B cell (primary cell): ENCODE measurements around the gene AP1S2. TPM values are rescaled to one million over a fixed set of nuclear protein-coding genes. Genes with fewer than 3 reads are reported as not detected.

Source experiments
- ATAC-seq: fragments of 200-7000 bp; cut with Tn5 transposase; one replicate; pipeline ENCODE4 v1.10.0; 2021; ENCODE audit warnings: low read depth, mild to moderate bottlenecking, moderate number of reproducible peaks, moderate library complexity
- CTCF ChIA-PET: fragments of 350-600 bp; sonication (Branson Sonifier 250); formaldehyde crosslinking; loops from one replicate; lab custom pipeline; 2021; ENCODE audit warnings: antibody characterized with exemption, inconsistent platforms; lab: Charles Lee
- POLR2A ChIA-PET: fragments of 350-600 bp; sonication (Branson Sonifier 250); formaldehyde crosslinking; loops from one replicate; lab custom pipeline; 2021; ENCODE audit warnings: antibody characterized with exemption; lab: Charles Lee
- DNase-seq: peaks from one replicate; pipeline ENCODE4 v3.0.0; 2013
- H2AFZ ChIP-seq: 2 replicates; pipeline ENCODE4 v1.6.1; 2012; ENCODE audit warnings: mild to moderate bottlenecking, low read depth, low read length; ENCODE audit not compliant: insufficient read depth, poor library complexity, severe bottlenecking
- H3K27ac ChIP-seq, 2 donors: 1 replicate in 1 of 2; 2 replicates in 1 of 2; pipeline ENCODE4 v1.5.1; 2012 to 2013; ENCODE audit warnings: low read length in 2 of 2, mild to moderate bottlenecking in 2 of 2, moderate library complexity in 1 of 2
- H3K27me3 ChIP-seq, 4 experiments: fragments of 200-600 bp in 1 of 4; sonication (generic) in 1 of 4; replicated peaks in 1 of 4; 1 replicate in 2 of 4; 2 replicates in 2 of 4; pipeline versions ENCODE4 v1.6.1 to v1.7.0; 2013 to 2016; ENCODE audit warnings: low read length in 3 of 4, mild to moderate bottlenecking in 2 of 4, mixed read lengths in 1 of 4, moderate library complexity in 1 of 4; ENCODE audit not compliant: insufficient read depth in 4 of 4, control insufficient read depth in 3 of 4; ENCODE audit errors: control extremely low read depth in 1 of 4
- H3K36me3 ChIP-seq, 2 experiments: replicated peaks in 1 of 2; 1 replicate in 1 of 2; 2 replicates in 1 of 2; pipeline versions ENCODE4 v1.6.1 to v1.7.1; 2013; ENCODE audit warnings: low read length in 1 of 2; ENCODE audit not compliant: insufficient read depth in 2 of 2, control insufficient read depth in 1 of 2; ENCODE audit errors: control extremely low read depth in 1 of 2, extremely low read depth in 1 of 2
- H3K4me1 ChIP-seq, 2 donors: fragments of 200-600 bp in 1 of 2; sonication (generic) in 1 of 2; 1 replicate in 1 of 2; 2 replicates in 1 of 2; pipeline versions ENCODE4 v1.5.1 to v1.6.1; 2013 to 2017; ENCODE audit warnings: low read length in 2 of 2; ENCODE audit not compliant: control insufficient read depth in 2 of 2, insufficient read depth in 2 of 2
- H3K4me2 ChIP-seq: replicated peaks from 2 replicates; pipeline ENCODE3; 2012; ENCODE audit warnings: mild to moderate bottlenecking, low read depth, low read length; ENCODE audit not compliant: poor library complexity, severe bottlenecking
- H3K4me3 ChIP-seq, 5 experiments: fragments of 200-600 bp in 1 of 5; sonication (generic) in 1 of 5; 1 replicate in 3 of 5; 2 replicates in 2 of 5; pipeline versions ENCODE4 v1.5.1 to v1.7.0; 2011 to 2016; ENCODE audit warnings: low read length in 4 of 5, mild to moderate bottlenecking in 4 of 5, low read depth in 2 of 5, control low read depth in 1 of 5, moderate library complexity in 1 of 5; ENCODE audit not compliant: insufficient read depth in 1 of 5; ENCODE audit errors: control extremely low read depth in 1 of 5, extremely low read depth in 1 of 5
- H3K79me2 ChIP-seq: fragments of 200-600 bp; sonication (generic); one replicate; pipeline ENCODE4 v1.6.0; 2016; ENCODE audit warnings: low read length; ENCODE audit not compliant: control insufficient read depth, insufficient read depth
- H3K9ac ChIP-seq: fragments of 200-600 bp; sonication (generic); 2 replicates; pipeline ENCODE4 v1.6.1; 2017; ENCODE audit warnings: mild to moderate bottlenecking, low read length, moderate library complexity
- H3K9me3 ChIP-seq, 3 donors: one replicate each; pipeline versions ENCODE4 v1.6.1 to v1.7.1; 2013; ENCODE audit warnings: low read length in 2 of 3; ENCODE audit not compliant: control insufficient read depth in 2 of 3, insufficient read depth in 1 of 3; ENCODE audit errors: control extremely low read depth in 1 of 3
- H4K20me1 ChIP-seq: 2 replicates; pipeline ENCODE4 v1.6.0; 2012; ENCODE audit warnings: mild to moderate bottlenecking, low read length; ENCODE audit not compliant: insufficient read depth, control insufficient read depth, poor library complexity, severe bottlenecking
- H3K27ac Mint-ChIP-seq: one replicate; pipeline ENCODE4 v1.8.0; 2021; ENCODE audit warnings: mixed read lengths
- H3K27me3 Mint-ChIP-seq: one replicate; pipeline ENCODE4 v1.8.0; 2021; ENCODE audit warnings: mixed read lengths
- H3K4me1 Mint-ChIP-seq: one replicate; pipeline ENCODE4 v1.8.0; 2021; ENCODE audit warnings: mixed read lengths
- H3K4me3 Mint-ChIP-seq: one replicate; pipeline ENCODE4 v1.8.0; 2021; ENCODE audit warnings: mixed read lengths
- H3K9me3 Mint-ChIP-seq: one replicate; pipeline ENCODE4 v1.8.0; 2022; ENCODE audit warnings: mixed read lengths; ENCODE audit not compliant: insufficient read depth
- CTCF ChIP-seq: fragments of 200-600 bp; IDR thresholded peaks from one replicate; pipeline ENCODE4 v1.8.0; 2022; ENCODE audit warnings: antibody characterized with exemption, mild to moderate bottlenecking
- EZH2 ChIP-seq: IDR thresholded peaks from 2 replicates; pipeline ENCODE4 v1.6.1; 2012; ENCODE audit warnings: borderline replicate concordance, low read depth, mild to moderate bottlenecking, moderate library complexity, low read length; ENCODE audit not compliant: insufficient read depth, poor library complexity, severe bottlenecking
- WGBS: methylation state at CpG from one replicate; pipeline ENCODE4 v1.1.5; 2013; ENCODE audit warnings: missing lambda C conversion rate; ENCODE audit not compliant: insufficient coverage; 5-methylcytosine and 5-hydroxymethylcytosine counted together
- intact Hi-C: fragments of 100-400 bp; cut with micrococcal nuclease; formaldehyde crosslinking; loops from one replicate; pipeline ENCODE4 v1.10.0; 2022
- polyA plus RNA-seq: library from polyadenylated mRNA; depleted of rRNA; stranded (reverse); fragments of >200 nt; gene quantifications from 2 replicates; pipeline ENCODE4 v1.2.3, GENCODE V29; 2012
- total RNA-seq, 2 donors: library from RNA; stranded (reverse); fragments of 120-200 nt in 1 of 2; gene quantifications; 1 replicate in 1 of 2; 2 replicates in 1 of 2; pipeline versions ENCODE4 v1.2.3 to v1.2.4, GENCODE V29; 2013 to 2022

The AP1S2 gene
- total and polyA plus RNA-seq, 2 donors (not counting 1 experiment from before 2014, with no cell fraction given) = 23.9 to 37.8 TPM

GRCh38 chrX:15822922-15823321 is 31.7 kb downstream of the AP1S2 start:
- Mint-ChIP-seq H3K27ac (no peak overlapping the region), H3K4me3 (no peak overlapping the region), H3K27me3 (no peaks in the 10 kb centered on the region), H3K4me1 (no peaks in the 10 kb centered on the region), H3K9me3 (no peaks in the 10 kb centered on the region)
- 94% methylated on average over 5 of the region's 23 CpGs for WGBS
- TF ChIP-seq EZH2 (no peak), CTCF (no peak)
- no peaks in the 10 kb centered on the region for H3K27me3 ChIP-seq
- no peak for DNase-seq
- no peak overlapping the region for H3K4me3 ChIP-seq
- no peak overlapping the region for H3K4me2 ChIP-seq
- no peak overlapping the region for H2AFZ ChIP-seq
- H3K79me2 ChIP-seq = no peaks in the 10 kb centered on the region
- intact Hi-C loops = no loop called here
- peaks cover 1 to 31% of the 10 kb centered on the region in 2 experiments for H3K36me3 ChIP-seq
- H3K9me3 ChIP-seq = no peaks in the 10 kb centered on the region
- H3K4me1 ChIP-seq = no peaks in the 10 kb centered on the region
- H3K9ac ChIP-seq = no peak overlapping the region
- POLR2A ChIA-PET = interaction anchor here (0.6 kb wide), 1 partner anchor 890 kb away, joined by 5 read pairs; the partner anchor contains the start of gene CTPS2
- H4K20me1 ChIP-seq = no peaks in the 10 kb centered on the region
- H3K27ac ChIP-seq = no peak overlapping the region
- ATAC-seq = no peak
- CTCF ChIA-PET = no interaction called here

GRCh38 chrX:15820106-15821073 is 34.2 kb downstream of the AP1S2 start:
- Mint-ChIP-seq H3K27ac (no peak overlapping the region), H3K4me1 (no peaks in the 10 kb centered on the region), H3K27me3 (no peaks in the 10 kb centered on the region), H3K9me3 (no peaks in the 10 kb centered on the region), H3K4me3 (no peak overlapping the region)
- Histone ChIP-seq H3K9me3 (no peaks in the 10 kb centered on the region), H3K4me3 (no peak overlapping the region), H3K4me2 (no peak overlapping the region), H3K79me2 (no peaks in the 10 kb centered on the region), H3K27ac (peak overlapping the region in 1 of 2 donors; percentile 2), H3K4me1 (no peaks in the 10 kb centered on the region), H3K36me3 (peaks cover 1 to 47% of the 10 kb centered on the region in 2 experiments), H2AFZ (no peak overlapping the region), H3K27me3 (no peaks in the 10 kb centered on the region), H4K20me1 (no peaks in the 10 kb centered on the region), H3K9ac (no peak overlapping the region)
- no peak for ATAC-seq
- WGBS = 100% methylated on average over 4 of the region's 14 CpGs
- intact Hi-C loops = no loop called here
- ChIA-PET CTCF (no interaction called here), POLR2A (no interaction called here)
- DNase-seq = no peak
- TF ChIP-seq CTCF = no peak
- TF ChIP-seq EZH2 = no peak
